Activated naive CD8-positive, alpha-beta T cell (primary cell): Measurements from ENCODE around the gene LHFPL2.
"Not testable (repeated sequence)": the region's sequence is repeated elsewhere in the genome, so short reads cannot be mapped to it uniquely, and the experiment has no call there.

ENCODE experiments used
- H3K27ac Mint-ChIP-seq: one replicate; pipeline ENCODE4 v1.8.0; 2021; ENCODE audit warnings: mixed read lengths
- H3K27me3 Mint-ChIP-seq: one replicate; pipeline ENCODE4 v1.8.0; 2021; ENCODE audit warnings: mixed read lengths
- H3K36me3 Mint-ChIP-seq: one replicate; pipeline ENCODE4 v1.8.0; 2021; ENCODE audit warnings: mixed read lengths
- H3K4me1 Mint-ChIP-seq: one replicate; pipeline ENCODE4 v1.8.0; 2021; ENCODE audit warnings: low read depth, mixed read lengths
- H3K4me3 Mint-ChIP-seq: one replicate; pipeline ENCODE4 v1.8.0; 2021; ENCODE audit warnings: mild to moderate bottlenecking, mixed read lengths
- H3K9me3 Mint-ChIP-seq: one replicate; pipeline ENCODE4 v1.8.0; 2021; ENCODE audit warnings: low read depth, mixed read lengths

LHFPL2 gene, protein sequence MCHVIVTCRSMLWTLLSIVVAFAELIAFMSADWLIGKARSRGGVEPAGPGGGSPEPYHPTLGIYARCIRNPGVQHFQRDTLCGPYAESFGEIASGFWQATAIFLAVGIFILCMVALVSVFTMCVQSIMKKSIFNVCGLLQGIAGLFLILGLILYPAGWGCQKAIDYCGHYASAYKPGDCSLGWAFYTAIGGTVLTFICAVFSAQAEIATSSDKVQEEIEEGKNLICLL

DNA sequence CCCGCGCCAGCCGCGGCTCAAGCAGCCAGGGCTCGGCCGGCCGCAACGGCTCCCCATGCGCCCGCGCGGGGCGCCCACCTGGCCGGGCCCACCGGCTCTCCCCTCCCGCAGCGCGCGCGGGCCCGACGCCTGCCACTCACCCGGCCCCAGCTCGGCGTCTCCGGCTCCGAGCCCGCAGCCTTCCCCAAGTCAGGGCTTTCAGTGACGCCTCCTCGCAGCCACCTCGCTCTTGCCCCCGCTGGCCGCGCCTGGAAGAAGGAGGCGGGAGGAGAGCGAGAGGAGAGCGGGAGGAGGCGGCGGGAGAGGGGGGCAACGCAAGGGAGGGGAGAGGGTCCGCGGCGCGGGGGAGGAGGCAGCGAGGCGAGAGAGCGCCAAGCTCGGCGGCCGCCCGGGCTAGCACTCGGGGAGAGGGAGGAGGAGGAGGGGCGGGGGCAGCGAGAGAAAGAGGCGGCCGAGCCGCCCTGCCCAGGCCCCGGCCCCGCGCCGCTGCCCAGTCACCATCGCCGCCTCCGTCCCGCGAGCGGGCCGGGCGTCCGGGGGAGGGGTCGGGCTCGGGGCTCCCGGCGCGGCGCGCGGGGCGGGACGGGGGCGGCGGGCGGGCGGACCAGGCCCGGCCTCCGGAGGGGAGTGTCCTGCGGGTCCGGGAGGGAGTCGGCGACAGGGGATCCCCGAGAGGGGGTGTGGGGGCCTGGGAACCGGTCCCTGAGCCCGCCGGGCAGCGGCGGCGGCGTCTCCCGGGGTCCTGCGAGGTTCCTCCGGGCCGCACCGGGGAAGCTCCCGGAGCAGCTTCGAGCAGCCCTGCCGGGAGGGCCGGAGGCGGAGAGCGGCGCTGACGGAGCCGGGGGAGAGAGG, at the start of gene LHFPL2:
TSS of gene LHFPL2 (minus strand) at position 414 of the 852 bp plus-strand sequence. CDS start 138,559 bp downstream, outside the sequence.
- H3K27me3 Mint-ChIP-seq, result peaks cover 39% of the 10 kb centered on the region
- H3K4me3 Mint-ChIP-seq, result peak within 1 kb of the TSS; percentile 81
- H3K4me1 Mint-ChIP-seq, result peaks cover 16% of the 10 kb centered on the region
- H3K9me3 Mint-ChIP-seq, result no peaks in the 10 kb centered on the region
- H3K27ac Mint-ChIP-seq, result no peak within 1 kb of the TSS
- peaks cover 2% of the 10 kb centered on the region for H3K36me3 Mint-ChIP-seq

DNA sequence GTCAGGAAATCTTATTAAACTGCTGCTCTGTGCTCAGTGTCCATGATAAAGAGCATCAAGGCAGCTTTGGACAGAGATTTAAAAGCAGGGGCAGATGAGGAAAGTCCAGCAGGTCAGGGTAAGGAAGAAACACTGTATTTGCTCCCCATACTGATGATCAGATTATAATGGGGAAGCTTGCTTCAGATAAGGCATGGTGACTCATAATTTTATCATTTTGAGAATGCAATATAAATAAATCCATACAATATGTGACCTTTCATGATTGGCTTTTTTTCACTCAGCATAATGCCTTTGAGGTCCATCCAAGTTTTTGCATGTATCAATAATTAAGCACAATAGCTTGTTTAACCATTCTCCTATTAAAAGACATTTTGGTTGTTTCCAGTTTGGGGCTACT, 48.1 kb upstream of the LHFPL2 start:
- H3K36me3 Mint-ChIP-seq, result no peaks in the 10 kb centered on the region
- H3K27me3 Mint-ChIP-seq, result peaks cover 2% of the 10 kb centered on the region

DNA sequence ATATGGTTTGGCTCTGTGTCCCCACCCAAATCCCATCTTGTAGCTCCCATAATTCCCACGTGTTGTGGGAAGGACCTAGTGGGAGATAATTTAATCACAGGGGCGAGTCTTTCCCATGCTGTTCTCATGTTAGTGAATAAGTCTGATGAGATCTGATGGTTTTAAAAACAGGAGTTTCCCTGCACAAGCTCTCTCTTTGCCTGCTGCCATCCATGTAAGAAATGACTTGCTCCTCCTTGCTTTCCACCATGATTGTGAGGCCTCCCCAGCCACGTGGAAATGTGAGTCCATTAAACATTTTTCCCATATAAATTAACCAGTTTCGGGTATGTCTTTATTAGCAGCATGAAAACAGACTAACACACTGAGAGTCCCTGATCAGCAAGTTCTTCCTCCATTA, 47.5 kb upstream of the LHFPL2 start:
- not testable (repeated sequence) for H3K4me1 Mint-ChIP-seq, H3K36me3 Mint-ChIP-seq, H3K27ac Mint-ChIP-seq, H3K9me3 Mint-ChIP-seq, H3K27me3 Mint-ChIP-seq, H3K4me3 Mint-ChIP-seq

More for the DNA sequence above, 48.1 kb upstream of the LHFPL2 start:
- Mint-ChIP-seq H3K4me3 (no peak overlapping the region), H3K27ac (no peak overlapping the region), H3K9me3 (peaks cover 9% of the 10 kb centered on the region), H3K4me1 (no peaks in the 10 kb centered on the region)

DNA sequence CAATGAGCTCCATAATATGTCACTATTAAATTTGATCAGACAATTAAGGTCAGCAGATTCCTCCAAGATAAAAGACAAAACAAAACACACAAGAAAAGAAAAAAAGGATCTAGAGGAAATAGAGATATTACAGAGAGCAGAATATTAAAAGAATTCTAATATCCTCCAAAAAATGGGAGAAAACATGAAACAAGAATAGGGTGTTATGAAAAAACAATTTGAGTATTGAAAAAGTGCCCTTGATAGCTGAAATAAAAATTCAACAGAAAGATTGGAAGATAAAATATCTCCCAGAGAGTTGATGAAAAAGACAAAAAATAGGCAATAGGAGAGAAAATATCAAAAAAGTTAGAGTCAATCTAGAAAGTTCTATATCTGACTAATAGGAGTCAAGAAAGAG, 44.8 kb upstream of the LHFPL2 start:
- Mint-ChIP-seq H3K4me1 (no peaks in the 10 kb centered on the region), H3K27me3 (peaks cover 2% of the 10 kb centered on the region)

DNA sequence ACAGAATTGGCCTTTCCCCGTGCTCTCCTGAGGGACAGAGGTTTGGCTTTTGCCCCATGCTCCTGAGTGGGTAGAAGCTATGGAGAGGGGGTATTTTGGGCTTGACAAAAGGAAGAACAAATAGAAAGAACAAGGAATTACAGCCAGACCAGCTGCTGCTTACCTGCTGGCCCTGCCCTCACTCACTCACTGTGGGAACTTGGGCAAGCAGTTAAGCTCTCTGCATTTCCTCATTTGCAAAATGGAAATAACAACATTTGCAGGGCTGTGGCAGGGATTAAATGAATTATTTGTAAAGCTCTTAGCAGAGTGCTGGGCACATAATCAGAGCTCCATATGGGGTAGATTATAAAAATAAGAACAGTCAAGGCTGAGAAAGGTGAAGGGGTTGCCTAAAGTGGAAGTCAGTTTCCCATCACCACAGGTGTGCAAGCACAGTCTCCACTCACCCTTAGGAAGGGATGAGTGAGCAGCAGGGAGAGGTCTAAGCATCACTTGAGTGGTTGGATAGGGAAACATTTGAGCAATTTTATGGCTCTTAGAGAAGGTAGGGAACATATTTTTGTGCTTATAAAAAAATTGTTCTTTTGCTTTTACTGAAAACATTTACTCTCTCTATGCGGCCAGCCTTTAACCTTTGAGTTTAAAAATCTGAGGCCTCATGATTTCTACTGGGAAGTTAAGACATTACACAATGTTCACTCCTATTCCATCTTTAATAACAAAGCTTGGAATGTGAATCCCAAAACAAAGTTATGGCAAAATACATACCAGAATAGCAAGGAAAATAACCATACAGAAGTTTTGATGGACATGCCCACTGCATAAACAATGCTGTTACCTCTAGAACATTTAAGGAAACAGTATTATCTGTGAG, 42.8 kb upstream of the LHFPL2 start:
- no peaks in the 10 kb centered on the region for H3K4me1 Mint-ChIP-seq

More for the DNA sequence above, 44.8 kb upstream of the LHFPL2 start:
- H3K4me3 Mint-ChIP-seq, result no peak overlapping the region
- no peak overlapping the region for H3K27ac Mint-ChIP-seq
- peaks cover 9% of the 10 kb centered on the region for H3K9me3 Mint-ChIP-seq
- no peaks in the 10 kb centered on the region for H3K36me3 Mint-ChIP-seq

DNA sequence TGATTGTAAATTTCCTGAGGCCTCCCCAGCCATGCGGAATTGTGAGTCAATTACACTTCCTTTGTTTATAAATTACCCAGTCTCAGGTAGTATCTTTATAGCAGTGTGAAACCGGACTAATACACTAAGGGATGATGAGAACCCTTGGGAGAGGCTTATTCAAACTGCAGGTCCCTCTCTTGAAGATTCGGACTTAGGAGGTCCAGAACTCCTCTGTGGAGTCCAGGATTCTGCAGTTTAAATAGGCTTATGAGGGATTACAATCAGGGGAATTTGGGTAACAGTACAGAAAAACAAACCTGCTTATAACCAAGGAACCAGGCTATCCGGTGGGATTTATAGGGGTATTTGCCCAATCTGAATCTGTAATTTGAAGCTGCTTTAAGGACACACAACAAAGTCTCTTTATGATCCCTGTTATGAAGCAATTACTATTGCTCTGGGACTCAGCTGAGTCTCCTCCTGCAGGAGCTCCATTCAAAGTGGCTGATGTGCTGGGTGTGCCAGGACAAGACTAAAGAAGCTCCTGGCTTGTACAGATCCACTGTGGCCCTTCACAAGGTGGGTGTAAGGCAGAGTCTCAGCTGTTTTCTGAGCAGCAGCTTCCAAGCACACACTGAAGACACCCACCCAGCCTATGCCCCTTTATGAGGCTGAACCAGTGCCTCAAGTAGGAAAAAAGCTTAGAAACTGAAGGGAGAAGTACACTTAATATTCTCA, 41.8 kb upstream of the LHFPL2 start:
- Mint-ChIP-seq H3K4me3 (no peak overlapping the region), H3K36me3 (no peaks in the 10 kb centered on the region), H3K4me1 (no peaks in the 10 kb centered on the region)

More for the DNA sequence above, 42.8 kb upstream of the LHFPL2 start:
- Mint-ChIP-seq H3K27me3 (peaks cover 2% of the 10 kb centered on the region), H3K4me3 (no peak overlapping the region), H3K27ac (no peak overlapping the region), H3K36me3 (no peaks in the 10 kb centered on the region), H3K9me3 (peaks cover 7% of the 10 kb centered on the region)

DNA sequence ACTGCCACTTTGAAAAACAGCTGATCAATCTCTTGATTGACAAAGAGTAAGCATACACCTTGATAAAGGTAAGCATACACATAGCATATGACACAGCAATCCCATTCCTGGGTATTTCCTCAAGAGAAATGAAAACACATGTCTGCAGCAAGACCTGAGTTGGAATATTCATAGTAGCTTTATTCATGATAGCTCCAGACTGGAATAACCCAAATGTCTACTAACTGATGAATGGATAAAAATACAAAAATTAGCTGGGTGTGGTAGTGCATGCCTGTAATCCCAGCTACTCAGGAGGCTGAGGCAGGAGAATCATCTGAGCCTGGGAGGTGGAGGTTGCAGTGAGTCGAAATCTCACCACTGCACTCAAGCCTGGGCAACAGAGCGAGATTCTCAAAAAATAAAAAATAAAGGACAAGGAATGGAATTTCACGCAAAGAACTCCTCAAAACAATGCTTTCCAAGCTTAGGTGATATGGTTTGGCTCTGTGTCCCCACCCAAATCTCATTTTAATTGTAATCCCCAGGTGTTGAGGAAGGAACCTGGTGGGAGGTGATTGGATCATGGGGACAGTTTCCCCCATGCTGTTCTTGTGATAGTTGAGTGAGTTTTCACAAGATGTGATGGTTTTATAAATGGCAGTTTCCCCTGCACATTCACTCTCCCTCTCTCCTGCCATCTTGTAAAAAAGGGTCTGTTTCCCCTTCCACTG, 41.1 kb upstream of the LHFPL2 start:
- H3K27ac Mint-ChIP-seq, result no peak overlapping the region
- H3K4me3 Mint-ChIP-seq, result no peak overlapping the region
- H3K4me1 Mint-ChIP-seq, result no peaks in the 10 kb centered on the region
- peaks cover 5% of the 10 kb centered on the region for H3K9me3 Mint-ChIP-seq
- no peaks in the 10 kb centered on the region for H3K36me3 Mint-ChIP-seq
- peaks cover 1% of the 10 kb centered on the region for H3K27me3 Mint-ChIP-seq

More for the DNA sequence above, 41.8 kb upstream of the LHFPL2 start:
- Mint-ChIP-seq H3K27me3 (peaks cover 1% of the 10 kb centered on the region), H3K9me3 (peaks cover 5% of the 10 kb centered on the region), H3K27ac (no peak overlapping the region)

DNA sequence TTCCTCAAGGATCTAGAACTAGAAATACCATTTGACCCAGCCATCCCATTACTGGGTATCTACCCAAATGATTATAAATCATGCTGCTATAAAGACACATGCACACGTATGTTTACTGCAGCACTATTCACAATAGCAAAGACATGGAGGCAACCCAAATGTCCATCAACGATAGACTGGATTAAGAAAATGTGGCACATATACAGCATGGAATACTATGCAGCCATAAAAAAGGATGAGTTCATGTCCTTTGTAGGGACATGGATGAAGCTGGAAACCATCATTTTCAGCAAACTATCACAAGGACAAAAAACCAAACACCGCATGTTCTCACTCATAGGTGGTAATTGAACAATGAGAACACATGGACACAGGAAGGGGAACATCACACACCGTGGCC, 38.9 kb upstream of the LHFPL2 start:
- H3K27ac Mint-ChIP-seq, H3K36me3 Mint-ChIP-seq, H3K9me3 Mint-ChIP-seq, H3K4me3 Mint-ChIP-seq, H3K4me1 Mint-ChIP-seq, H3K27me3 Mint-ChIP-seq: not testable (repeated sequence)

DNA sequence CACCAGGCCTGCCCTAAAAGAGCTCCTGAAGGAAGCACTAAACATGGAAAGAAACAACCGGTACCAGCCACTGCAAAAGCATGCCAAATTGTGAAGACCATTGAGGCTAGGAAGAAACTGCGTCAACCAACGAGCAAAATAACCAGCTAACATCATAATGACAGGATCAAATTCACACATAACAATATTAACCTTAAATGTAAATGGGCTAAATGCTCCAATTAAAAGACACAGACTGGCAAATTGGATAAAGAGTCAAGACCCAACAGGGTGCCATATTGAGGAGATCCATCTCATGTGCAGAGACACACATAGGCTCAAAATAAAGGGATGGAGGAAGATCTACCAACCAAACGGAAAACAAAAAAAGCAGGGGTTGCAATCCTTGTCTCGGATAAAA, 35.3 kb upstream of the LHFPL2 start:
- not testable (repeated sequence) for H3K27me3 Mint-ChIP-seq, H3K27ac Mint-ChIP-seq, H3K4me3 Mint-ChIP-seq, H3K9me3 Mint-ChIP-seq, H3K4me1 Mint-ChIP-seq, H3K36me3 Mint-ChIP-seq

DNA sequence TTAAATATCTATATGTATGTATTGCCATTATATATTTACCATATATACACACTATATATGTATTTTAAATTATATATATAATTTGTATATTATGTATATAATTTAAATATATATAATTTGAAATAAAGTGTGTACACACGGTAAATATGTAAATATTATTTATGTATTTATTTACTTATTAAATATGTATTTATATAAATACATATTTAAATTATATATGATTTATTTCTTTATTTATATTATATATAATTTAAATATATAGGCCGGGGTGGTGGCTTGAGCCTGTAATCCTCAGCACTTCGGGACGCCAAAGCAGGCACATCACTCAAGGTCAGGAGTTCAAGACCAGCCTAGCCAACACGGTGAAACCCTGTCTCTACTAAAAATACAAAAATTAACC, 31.3 kb upstream of the LHFPL2 start:
- H3K9me3 Mint-ChIP-seq, result no peaks in the 10 kb centered on the region
- H3K36me3 Mint-ChIP-seq, result no peaks in the 10 kb centered on the region
- no peak overlapping the region for H3K4me3 Mint-ChIP-seq
- no peaks in the 10 kb centered on the region for H3K4me1 Mint-ChIP-seq
- no peak overlapping the region for H3K27ac Mint-ChIP-seq
- H3K27me3 Mint-ChIP-seq, result peaks cover 2% of the 10 kb centered on the region

DNA sequence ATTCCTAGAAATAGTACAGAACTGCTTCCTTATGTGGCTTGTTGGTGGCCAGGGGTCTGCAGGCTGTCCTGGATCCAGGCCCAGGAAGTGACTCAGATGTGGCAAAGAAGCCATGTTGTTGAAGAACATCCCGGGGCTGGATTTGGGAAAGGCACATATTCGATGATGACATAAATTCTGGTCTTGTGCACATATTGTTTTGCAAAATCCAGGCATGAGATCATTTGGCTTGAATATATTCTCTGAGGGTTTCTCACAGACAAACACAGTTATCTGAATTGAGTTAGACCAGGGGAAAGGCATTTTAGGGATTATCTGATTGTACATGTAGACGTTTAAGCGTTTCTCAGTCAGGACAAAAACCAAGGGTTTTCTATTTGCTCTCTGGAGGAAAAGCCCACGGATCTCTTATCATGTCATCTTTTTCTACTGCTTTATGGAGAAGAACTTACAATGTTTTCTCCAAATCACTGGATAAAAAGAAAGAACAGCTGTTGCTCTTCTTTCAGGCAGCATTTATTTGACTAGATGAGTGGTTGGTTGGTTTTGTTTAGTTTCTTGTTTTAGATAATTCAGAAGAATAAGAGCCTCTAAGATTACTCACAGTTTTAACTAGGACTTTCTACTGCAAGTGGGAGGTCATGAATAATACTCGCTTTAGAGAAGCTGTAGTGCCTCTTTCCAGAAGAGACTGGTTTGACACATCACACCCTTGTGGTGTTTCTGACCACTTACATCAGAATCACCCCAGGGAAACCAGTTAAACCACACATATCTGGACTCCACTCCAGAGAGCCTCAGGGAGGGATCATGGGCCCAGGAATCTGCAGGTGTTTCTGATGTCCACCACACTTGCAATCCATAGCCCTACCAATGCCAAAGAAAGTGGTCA, 29.5 kb upstream of the LHFPL2 start:
- no peak overlapping the region for H3K4me3 Mint-ChIP-seq
- no peaks in the 10 kb centered on the region for H3K4me1 Mint-ChIP-seq
- H3K9me3 Mint-ChIP-seq, result no peaks in the 10 kb centered on the region
- no peaks in the 10 kb centered on the region for H3K36me3 Mint-ChIP-seq
- peaks cover 2% of the 10 kb centered on the region for H3K27me3 Mint-ChIP-seq
- no peak overlapping the region for H3K27ac Mint-ChIP-seq

DNA sequence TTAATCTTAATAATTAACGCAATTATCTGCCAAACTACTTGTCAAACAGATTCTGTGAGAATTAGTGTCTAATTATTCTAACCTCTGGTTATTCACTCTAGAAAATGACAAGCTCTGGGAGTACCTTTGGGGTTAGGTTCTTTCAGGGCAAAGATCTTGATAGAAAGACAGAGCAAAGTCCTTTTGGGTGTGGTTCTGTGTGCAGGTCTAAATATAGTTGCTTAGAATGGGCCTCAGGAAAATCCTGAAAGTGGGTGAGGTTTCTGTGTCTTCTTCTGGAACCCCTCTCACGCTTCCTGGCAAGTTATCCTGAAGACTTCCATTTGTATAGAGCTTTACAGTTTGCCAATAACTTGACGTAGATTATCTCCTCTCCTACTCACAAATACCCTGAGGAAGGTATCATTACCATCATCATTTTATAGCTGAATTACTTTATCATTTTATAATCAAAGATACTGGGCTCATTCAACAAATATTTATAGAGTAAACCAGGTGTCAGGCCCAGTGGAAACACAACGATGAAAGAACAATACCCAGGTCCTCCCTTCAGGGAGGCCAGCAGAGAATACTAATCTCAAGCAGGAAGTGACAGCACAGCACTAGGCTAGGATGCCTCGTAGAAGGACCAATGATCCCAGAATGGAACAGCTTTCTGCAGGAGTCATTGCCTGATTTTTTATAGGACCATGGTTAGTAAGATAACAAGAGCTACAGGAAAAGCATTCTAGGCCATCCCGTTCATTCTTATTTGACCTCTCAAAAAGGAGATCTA, 27.6 kb upstream of the LHFPL2 start:
- H3K4me1 Mint-ChIP-seq, result no peaks in the 10 kb centered on the region
- no peaks in the 10 kb centered on the region for H3K36me3 Mint-ChIP-seq
- no peaks in the 10 kb centered on the region for H3K27me3 Mint-ChIP-seq
- no peak overlapping the region for H3K4me3 Mint-ChIP-seq
- no peaks in the 10 kb centered on the region for H3K9me3 Mint-ChIP-seq
- no peak overlapping the region for H3K27ac Mint-ChIP-seq

DNA sequence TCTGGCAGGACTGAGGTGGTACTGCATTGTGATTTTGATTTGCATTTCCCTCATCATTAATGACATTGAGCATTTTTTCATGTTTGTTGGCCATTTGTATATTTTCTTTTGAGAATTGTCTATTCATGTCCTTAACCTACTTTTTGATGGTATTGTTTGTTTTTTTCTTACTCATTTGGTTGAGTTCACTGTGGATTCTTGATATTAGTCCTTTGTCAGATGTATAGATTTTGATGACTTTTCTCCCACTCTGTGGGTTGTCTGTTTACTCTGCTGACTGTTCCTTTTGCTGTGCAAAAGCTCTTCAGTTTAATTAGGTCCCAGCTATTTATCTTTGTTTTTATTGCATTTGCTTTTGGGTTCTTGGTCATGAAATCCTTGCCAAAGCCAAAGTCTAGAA, 25.3 kb upstream of the LHFPL2 start:
- not testable (repeated sequence) for H3K4me3 Mint-ChIP-seq, H3K36me3 Mint-ChIP-seq, H3K27ac Mint-ChIP-seq, H3K9me3 Mint-ChIP-seq, H3K4me1 Mint-ChIP-seq, H3K27me3 Mint-ChIP-seq
